ENCODE data around the gene PDE11A. TPM values are rescaled to one million over a fixed set of nuclear protein-coding genes. Genes with fewer than 3 reads are reported as not detected.
A peak's percentile ranks its signal among the peaks of the same experiment; 100 is the strongest.

The PDE11A gene
- total and polyA plus RNA-seq, 2 of the 13 experiments (the other 11 are each of a cell fraction or from before 2014, with no cell fraction given): 1.2 to 1.7 TPM

DNA sequence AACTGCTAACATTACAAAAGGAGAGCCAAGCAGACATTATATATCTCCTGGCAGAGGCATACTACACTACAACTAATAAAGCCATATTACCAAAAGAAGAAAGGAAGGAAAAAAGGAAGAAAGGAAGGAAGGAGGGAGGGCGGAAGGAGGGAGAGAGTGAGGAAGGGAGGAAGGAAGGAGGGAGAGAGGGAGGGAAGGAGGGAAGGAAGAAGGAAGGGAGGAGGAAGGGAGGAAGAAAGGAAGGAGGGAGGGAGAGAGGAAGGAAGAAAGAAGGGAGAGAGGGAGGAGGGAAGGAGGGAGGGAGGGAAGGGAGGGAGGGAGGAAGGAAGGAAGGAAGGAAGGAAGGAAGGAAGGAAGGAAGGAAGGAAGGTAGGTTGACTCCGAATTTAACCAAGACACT is 133.4 kb downstream of the PDE11A start:
- Histone ChIP-seq H3K27ac (ENCODE audit: extremely low read length, insufficient read depth, low read length) (no peak overlapping the region), H3K27me3 (ENCODE audit: control insufficient read depth in 1 of 2, insufficient read depth in 2 of 2, low read length in 2 of 2) (no peaks in the 10 kb centered on the region), H4K20me1 (ENCODE audit: insufficient read depth, low read length) (no peaks in the 10 kb centered on the region), H3K36me3 (replicated peaks in 1 of 2; ENCODE audit: control insufficient read depth in 1 of 2, insufficient read depth in 2 of 2, low read length in 2 of 2) (no peaks in the 10 kb centered on the region), H3K9me3 (ENCODE audit: low read length) (no peaks in the 10 kb centered on the region), H3K4me2 (ENCODE audit: low read depth, low read length) (no peak overlapping the region), H3K79me2 (ENCODE audit: insufficient read depth, low read length) (no peaks in the 10 kb centered on the region), H2AFZ (ENCODE audit: low read length) (no peak overlapping the region), H3K9ac (ENCODE audit: insufficient read depth, low read depth, low read length) (no peak overlapping the region), H3K4me1 (ENCODE audit: insufficient read depth, low read length) (no peaks in the 10 kb centered on the region), H3K4me3 (replicated peaks in 1 of 3; ENCODE audit: insufficient read depth in 1 of 3, low read depth in 2 of 3, low read length in 3 of 3) (no peak overlapping the region)
- TF ChIP-seq HNRNPK (IDR thresholded peaks at IDR 0.05; ENCODE audit: low read depth, low read length, poor library complexity, severe bottlenecking): peak; percentile 60
- TF ChIP-seq, protein P1, sequence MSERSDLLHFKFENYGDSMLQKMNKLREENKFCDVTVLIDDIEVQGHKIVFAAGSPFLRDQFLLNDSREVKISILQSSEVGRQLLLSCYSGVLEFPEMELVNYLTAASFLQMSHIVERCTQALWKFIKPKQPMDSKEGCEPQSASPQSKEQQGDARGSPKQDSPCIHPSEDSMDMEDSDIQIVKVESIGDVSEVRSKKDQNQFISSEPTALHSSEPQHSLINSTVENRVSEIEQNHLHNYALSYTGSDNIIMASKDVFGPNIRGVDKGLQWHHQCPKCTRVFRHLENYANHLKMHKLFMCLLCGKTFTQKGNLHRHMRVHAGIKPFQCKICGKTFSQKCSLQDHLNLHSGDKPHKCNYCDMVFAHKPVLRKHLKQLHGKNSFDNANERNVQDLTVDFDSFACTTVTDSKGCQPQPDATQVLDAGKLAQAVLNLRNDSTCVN (CRISPR knock-in tag; IDR thresholded peaks at IDR 0.05; ENCODE audit: borderline replicate concordance): no peak
- TF ChIP-seq PCBP2 (optimal IDR thresholded peaks at IDR 0.05; ENCODE audit: low read depth, low read length, poor library complexity, severe bottlenecking): peak; percentile 77
- CTCF ChIA-PET (ENCODE audit: low intra/inter-chr PET ratio, low total read pairs): no interaction called here
- FAIRE-seq: no peak
- 55% methylated on average over 2 of the region's 2 CpGs for WGBS (ENCODE audit: low lambda C conversion rate)
- POLR2A ChIA-PET: no interaction called here
- intact Hi-C loops (cut with micrococcal nuclease; ENCODE audit: unreplicated experiment) (no loop called here), in situ Hi-C loops (cut with HindIII; ENCODE audit: extremely low pct_ligation_motif_present, low pct_unique_long_range_greater_than_20kb) (no loop called here)
- ATAC-seq: no peak
- no peak for DNase-seq (ENCODE audit: low spot score)
- BruUV-seq (replicated peaks): no TSS peak

DNA sequence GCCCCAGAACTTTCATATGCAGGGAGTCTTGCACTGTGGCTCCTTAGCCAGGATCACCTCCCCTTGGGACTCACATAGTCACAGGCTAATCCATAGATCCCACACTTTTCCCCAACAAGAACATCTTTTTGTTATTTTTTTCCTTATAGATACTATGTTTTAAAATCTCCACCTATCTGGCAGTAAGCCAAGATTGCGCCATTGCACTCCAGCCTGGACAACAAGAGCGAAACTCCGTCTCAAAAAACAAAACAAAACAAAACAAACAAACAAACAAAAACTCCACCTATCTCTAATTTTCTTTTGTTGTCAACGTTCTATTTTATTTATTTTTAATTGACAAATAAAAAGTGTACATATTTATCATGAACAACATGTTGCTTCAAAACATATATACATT is 141.7 kb downstream of the PDE11A start:
- Histone ChIP-seq H3K4me2 (ENCODE audit: low read depth, low read length) (no peak overlapping the region), H3K27ac (ENCODE audit: extremely low read length, insufficient read depth, low read length) (no peak overlapping the region), H3K36me3 (replicated peaks in 1 of 2; ENCODE audit: control insufficient read depth in 1 of 2, insufficient read depth in 2 of 2, low read length in 2 of 2) (no peaks in the 10 kb centered on the region), H3K9me3 (ENCODE audit: low read length) (no peaks in the 10 kb centered on the region), H3K79me2 (ENCODE audit: insufficient read depth, low read length) (no peaks in the 10 kb centered on the region), H2AFZ (ENCODE audit: low read length) (no peak overlapping the region), H4K20me1 (ENCODE audit: insufficient read depth, low read length) (no peaks in the 10 kb centered on the region), H3K9ac (ENCODE audit: insufficient read depth, low read depth, low read length) (no peak overlapping the region), H3K4me3 (replicated peaks in 1 of 3; ENCODE audit: insufficient read depth in 1 of 3, low read depth in 2 of 3, low read length in 3 of 3) (no peak overlapping the region), H3K27me3 (ENCODE audit: control insufficient read depth in 1 of 2, insufficient read depth in 2 of 2, low read length in 2 of 2) (no peaks in the 10 kb centered on the region), H3K4me1 (ENCODE audit: insufficient read depth, low read length) (no peaks in the 10 kb centered on the region)
- 45% methylated on average over 4 of the region's 4 CpGs for WGBS (ENCODE audit: low lambda C conversion rate)
- TF ChIP-seq LCORL (IDR thresholded peaks at IDR 0.05) (peak; percentile 85), LCORL (CRISPR knock-in tag; IDR thresholded peaks at IDR 0.05) (no peak)
- TF ChIP-seq, protein P2, sequence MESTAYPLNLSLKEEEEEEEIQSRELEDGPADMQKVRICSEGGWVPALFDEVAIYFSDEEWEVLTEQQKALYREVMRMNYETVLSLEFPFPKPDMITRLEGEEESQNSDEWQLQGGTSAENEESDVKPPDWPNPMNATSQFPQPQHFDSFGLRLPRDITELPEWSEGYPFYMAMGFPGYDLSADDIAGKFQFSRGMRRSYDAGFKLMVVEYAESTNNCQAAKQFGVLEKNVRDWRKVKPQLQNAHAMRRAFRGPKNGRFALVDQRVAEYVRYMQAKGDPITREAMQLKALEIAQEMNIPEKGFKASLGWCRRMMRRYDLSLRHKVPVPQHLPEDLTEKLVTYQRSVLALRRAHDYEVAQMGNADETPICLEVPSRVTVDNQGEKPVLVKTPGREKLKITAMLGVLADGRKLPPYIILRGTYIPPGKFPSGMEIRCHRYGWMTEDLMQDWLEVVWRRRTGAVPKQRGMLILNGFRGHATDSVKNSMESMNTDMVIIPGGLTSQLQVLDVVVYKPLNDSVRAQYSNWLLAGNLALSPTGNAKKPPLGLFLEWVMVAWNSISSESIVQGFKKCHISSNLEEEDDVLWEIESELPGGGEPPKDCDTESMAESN (CRISPR knock-in tag; conservative IDR thresholded peaks at IDR 0.05): no peak
- no peak for ATAC-seq
- no TSS peak for BruUV-seq (replicated peaks)
- no peak for DNase-seq (ENCODE audit: low spot score)
- in situ Hi-C loops (cut with HindIII; ENCODE audit: extremely low pct_ligation_motif_present, low pct_unique_long_range_greater_than_20kb) (no loop called here), intact Hi-C loops (cut with micrococcal nuclease; ENCODE audit: unreplicated experiment) (loop anchor here (5.0 kb wide), 1 partner anchor 1319 kb away; no protein-coding TSS in a partner anchor)
- CTCF ChIA-PET (ENCODE audit: low intra/inter-chr PET ratio, low total read pairs): no interaction called here
- FAIRE-seq: no peak
- POLR2A ChIA-PET: no interaction called here
